Measurements from ENCODE around the gene MYOT. TPM values are rescaled to one million over a fixed set of nuclear protein-coding genes. Genes with fewer than 3 reads are reported as not detected.

MYOT gene
- total and polyA plus RNA-seq, 2 donors = 7.7 to 17.2 TPM

Other genes starting within 250 kb of the MYOT start
- gene KLHL3, start 131.8 kb upstream of the MYOT start, total RNA-seq = 12.0 TPM
- gene KLHL3, start 131.8 kb upstream of the MYOT start, polyA plus RNA-seq = 3.1 TPM
- 22.3 TPM for gene HNRNPA0, start 113.5 kb upstream of the MYOT start, total RNA-seq
- 38.5 TPM for gene HNRNPA0, start 113.5 kb upstream of the MYOT start, polyA plus RNA-seq
- gene PKD2L2, start 21.6 kb downstream of the MYOT start, total RNA-seq = 0.21 TPM
- gene PKD2L2, start 21.6 kb downstream of the MYOT start, polyA plus RNA-seq = 0.11 TPM
- gene FAM13B, start 165.2 kb downstream of the MYOT start, total RNA-seq = 107 TPM
- gene FAM13B, start 165.2 kb downstream of the MYOT start, polyA plus RNA-seq = 32.6 TPM
- not detected for gene WNT8A, start 216.2 kb downstream of the MYOT start, total RNA-seq
- gene WNT8A, start 216.2 kb downstream of the MYOT start, polyA plus RNA-seq = not detected

Measured in urinary bladder (tissue), 2 donors.